Nephron (organoid): ENCODE results near the gene SLC45A1.
"Not testable (repeated sequence)": the region's sequence is repeated elsewhere in the genome, so short reads cannot be mapped to it uniquely, and the experiment has no call there.

Experiments used
- H3K27ac Mint-ChIP-seq, 3 experiments: 2 replicates each; pipeline ENCODE4 v1.8.0; 2020; ENCODE audit warnings: mixed read lengths in 3 of 3, mild to moderate bottlenecking in 2 of 3, moderate library complexity in 1 of 3
- H3K27me3 Mint-ChIP-seq: 2 replicates; pipeline ENCODE4 v1.8.0; 2021; ENCODE audit warnings: low read depth, mild to moderate bottlenecking, moderate library complexity, mixed read lengths
- H3K36me3 Mint-ChIP-seq: 2 replicates; pipeline ENCODE4 v1.8.0; 2020; ENCODE audit warnings: low read depth, mixed read lengths
- H3K4me1 Mint-ChIP-seq: 2 replicates; pipeline ENCODE4 v1.8.0; 2020; ENCODE audit warnings: mixed read lengths
- H3K4me3 Mint-ChIP-seq, 3 experiments: 2 replicates each; pipeline ENCODE4 v1.8.0; 2020; ENCODE audit warnings: mild to moderate bottlenecking in 3 of 3, mixed read lengths in 3 of 3, moderate library complexity in 2 of 3
- H3K9me3 Mint-ChIP-seq: 2 replicates; pipeline ENCODE4 v1.8.0; 2020; ENCODE audit warnings: mixed read lengths
- CTCF ChIP-seq, 3 experiments: fragments of 200-600 bp; sonication (generic); IDR thresholded peaks; one replicate each; pipeline ENCODE4 v1.5.0; 2021; ENCODE audit warnings: antibody characterized with exemption in 3 of 3; ENCODE audit not compliant: unreplicated experiment in 3 of 3

SLC45A1 gene

GRCh38 chr1:8378178-8378577, 60.3 kb downstream of the SLC45A1 start:
- TF ChIP-seq CTCF (IDR thresholded peaks at IDR 0.05; ENCODE audit: unreplicated experiment in 3 of 3): no peak
- peaks cover 33% of the 10 kb centered on the region for H3K36me3 Mint-ChIP-seq
- H3K27ac Mint-ChIP-seq: peak overlapping the region; percentile 94 to 98 (median 95)
- H3K4me3 Mint-ChIP-seq: peak overlapping the region in 2 of 3 experiments; percentile 43 to 51
- peaks cover 84% of the 10 kb centered on the region for H3K4me1 Mint-ChIP-seq
- no peaks in the 10 kb centered on the region for H3K9me3 Mint-ChIP-seq
- no peaks in the 10 kb centered on the region for H3K27me3 Mint-ChIP-seq

GRCh38 chr1:8378981-8379470, 61.1 kb downstream of the SLC45A1 start:
- Mint-ChIP-seq H3K27me3 (no peaks in the 10 kb centered on the region), H3K4me3 (no peak overlapping the region), H3K27ac (peak overlapping the region; percentile 94 to 98 (median 95)), H3K4me1 (peaks cover 78% of the 10 kb centered on the region), H3K9me3 (no peaks in the 10 kb centered on the region), H3K36me3 (peaks cover 36% of the 10 kb centered on the region)
- no peak for TF ChIP-seq CTCF (IDR thresholded peaks at IDR 0.05; ENCODE audit: unreplicated experiment in 3 of 3)

- H3K27me3 Mint-ChIP-seq: no peaks in the 10 kb centered on the region
- H3K4me1 Mint-ChIP-seq: peaks cover 72% of the 10 kb centered on the region
- no peak overlapping the region for H3K4me3 Mint-ChIP-seq
- peaks cover 39% of the 10 kb centered on the region for H3K36me3 Mint-ChIP-seq
- H3K27ac Mint-ChIP-seq: peak overlapping the region; percentile 94 to 98 (median 95)
- no peak for TF ChIP-seq CTCF (IDR thresholded peaks at IDR 0.05; ENCODE audit: unreplicated experiment in 3 of 3)
- no peaks in the 10 kb centered on the region for H3K9me3 Mint-ChIP-seq
Observed at GRCh38 chr1:8379513-8380186, 61.7 kb downstream of the SLC45A1 start.

GRCh38 chr1:8380310-8380709, 62.4 kb downstream of the SLC45A1 start:
- H3K4me1 Mint-ChIP-seq: peaks cover 73% of the 10 kb centered on the region
- H3K36me3 Mint-ChIP-seq: peaks cover 36% of the 10 kb centered on the region
- H3K9me3 Mint-ChIP-seq, H3K27me3 Mint-ChIP-seq, H3K4me3 Mint-ChIP-seq: not testable (repeated sequence)
- H3K27ac Mint-ChIP-seq: peak overlapping the region; percentile 77 to 95 (median 88)

GRCh38 chr1:8381618-8382017, 63.7 kb downstream of the SLC45A1 start:
- H3K27ac Mint-ChIP-seq: peak overlapping the region; percentile 83 to 92 (median 88)
- H3K4me1 Mint-ChIP-seq: peaks cover 72% of the 10 kb centered on the region
- no peaks in the 10 kb centered on the region for H3K9me3 Mint-ChIP-seq
- H3K36me3 Mint-ChIP-seq: peaks cover 41% of the 10 kb centered on the region
- H3K27me3 Mint-ChIP-seq: no peaks in the 10 kb centered on the region
- TF ChIP-seq CTCF (IDR thresholded peaks at IDR 0.05; ENCODE audit: unreplicated experiment in 3 of 3): no peak
- H3K4me3 Mint-ChIP-seq: no peak overlapping the region

GRCh38 chr1:8382051-8382505, 64.2 kb downstream of the SLC45A1 start:
- Mint-ChIP-seq H3K4me1 (peaks cover 76% of the 10 kb centered on the region), H3K27me3 (no peaks in the 10 kb centered on the region), H3K27ac (peak overlapping the region; percentile 83 to 92 (median 88)), H3K9me3 (no peaks in the 10 kb centered on the region), H3K4me3 (no peak overlapping the region), H3K36me3 (peaks cover 45% of the 10 kb centered on the region)
- no peak for TF ChIP-seq CTCF (IDR thresholded peaks at IDR 0.05; ENCODE audit: unreplicated experiment in 3 of 3)
